GM12878 (cell line): ENCODE results near the gene CRYAB. TPM values are rescaled to one million over a fixed set of nuclear protein-coding genes. Genes with fewer than 3 reads are reported as not detected.

Experiments used
- CBFB ChIP-seq: IDR thresholded peaks from 2 replicates; pipeline ENCODE4 v1.6.1; 2016; ENCODE audit warnings: antibody characterized with exemption, low read depth
- CBX5 ChIP-seq: sonication (generic); IDR thresholded peaks from 2 replicates; pipeline ENCODE4 v1.6.1; 2016; ENCODE audit warnings: low read depth, moderate library complexity, mild to moderate bottlenecking, inconsistent platforms
- CEBPB ChIP-seq, 2 experiments: fragments of 150-350 bp in 1 of 2; IDR thresholded peaks; 2 replicates each; pipeline ENCODE4 v1.6.1; 2012 to 2014; ENCODE audit warnings: low read depth in 2 of 2, low read length in 2 of 2, borderline replicate concordance in 1 of 2, inconsistent platforms in 1 of 2
- CHD4 ChIP-seq: fragments of 200-600 bp; sonication (generic); IDR thresholded peaks from 2 replicates; pipeline ENCODE4 v1.6.1; 2016; ENCODE audit warnings: mild to moderate bottlenecking
- E2F8 ChIP-seq: fragments of 450-650 bp; IDR thresholded peaks from 2 replicates; pipeline ENCODE4 v1.6.1; 2018; ENCODE audit warnings: mild to moderate bottlenecking, low read depth, moderate library complexity; ENCODE audit not compliant: partially characterized antibody
- IRF5 ChIP-seq: fragments of 450-650 bp; IDR thresholded peaks from 2 replicates; pipeline ENCODE4 v1.6.1; 2017; ENCODE audit warnings: borderline replicate concordance
- JUND ChIP-seq: IDR thresholded peaks from 2 replicates; pipeline ENCODE4 v1.6.1; 2012; ENCODE audit warnings: low read depth, mild to moderate bottlenecking, low read length, improper control_type of control experiment, moderate library complexity
- KLF5 ChIP-seq: fragments of 450-650 bp; IDR thresholded peaks from 2 replicates; pipeline ENCODE4 v1.6.1; 2014; ENCODE audit warnings: mild to moderate bottlenecking; ENCODE audit not compliant: partially characterized antibody
- MAX ChIP-seq: IDR thresholded peaks from 2 replicates; pipeline ENCODE4 v1.6.1; 2012; ENCODE audit warnings: low read depth, low read length, improper control_type of control experiment
- MYC ChIP-seq: IDR thresholded peaks from 2 replicates; pipeline ENCODE4 v1.6.1; 2011; ENCODE audit warnings: mild to moderate bottlenecking, low read length, moderate library complexity, inconsistent platforms; ENCODE audit not compliant: insufficient read depth, insufficient replicate concordance, insufficient read length, severe bottlenecking
- PRDM15 ChIP-seq: fragments of 450-650 bp; formaldehyde crosslinking; IDR thresholded peaks from 2 replicates; pipeline ENCODE4 v1.4.0; 2020; ENCODE audit warnings: mild to moderate bottlenecking, moderate library complexity
- SMAD5 ChIP-seq: IDR thresholded peaks from 2 replicates; pipeline ENCODE4 v1.6.1; 2016; ENCODE audit warnings: antibody characterized with exemption, low read depth
- TCF7 ChIP-seq: IDR thresholded peaks from 2 replicates; pipeline ENCODE4 v1.6.1; 2014; ENCODE audit warnings: antibody characterized with exemption, borderline replicate concordance
- ZNF592 ChIP-seq: fragments of 450-650 bp; IDR thresholded peaks from 2 replicates; pipeline ENCODE4 v1.6.1; 2017; ENCODE audit warnings: mild to moderate bottlenecking, moderate library complexity
- polyA plus RNA-seq, 11 experiments: library from polyadenylated mRNA; depleted of rRNA in 4 of 11; unstranded in 6 of 11; stranded (reverse) in 5 of 11; fragments of >200 nt; fragmentation: Nextera tagmentation in 4 of 11; fragmentation: Illumina TruSeq in 1 of 11; extraction: Ambion mirVana in 4 of 11; extraction: Trizol in 1 of 11; gene quantifications; 1 replicate in 1 of 11; 2 replicates in 10 of 11; pipeline versions ENCODE4 v1.2.1 to v1.2.3, GENCODE V29; 2011 to 2016; ENCODE audit warnings: inconsistent platforms in 2 of 11, missing spikeins in 2 of 11, low read depth in 1 of 11
- total RNA-seq, 4 experiments: library from RNA; depleted of rRNA in 3 of 4; stranded (reverse); fragments of >200 nt in 3 of 4; fragmentation: Illumina TruSeq in 1 of 4; extraction: Trizol in 1 of 4; gene quantifications; 2 replicates each; pipeline versions ENCODE4 v1.2.1 to v1.2.3, GENCODE V29; 2013 to 2021

Gene CRYAB
- total and polyA plus RNA-seq, 10 of the 15 experiments (the other 5 are each of a cell fraction or from before 2014, with no cell fraction given) = 0.72 to 1.0 TPM; not detected in 8

GRCh38 chr11:111878849-111879636 is 32.5 kb downstream of the CRYAB start, which contains the start of the genes CFAP68 and FDXACB1 (continued):
- TF ChIP-seq MYC (peak; percentile 16), KLF5 (no peak), E2F8 (peak; percentile 91), MAX (peak; percentile 57; the same call in 1 of the 2 replicates), IRF5 (no peak), CBFB (no peak; the same call in none of the 2 replicates), CEBPB (IDR thresholded peaks at IDR 0.05; ENCODE audit: borderline replicate concordance in 1 of 2, low read depth in 2 of 2, low read length in 2 of 2) (no peak), TCF7 (no peak), SMAD5 (peak; percentile 62), CHD4 (no peak), ZNF592 (0 out of 2 replicates have a peak, but pooled peaks have one; percentile 83), CBX5 (no peak; the same call in 1 of the 2 replicates), JUND (0 out of 2 replicates have a peak, but pooled peaks have one; percentile 28), PRDM15 (CRISPR knock-in tag) (no peak)
